Measurements from ENCODE around the gene NR2F1-AS1.

DNA sequence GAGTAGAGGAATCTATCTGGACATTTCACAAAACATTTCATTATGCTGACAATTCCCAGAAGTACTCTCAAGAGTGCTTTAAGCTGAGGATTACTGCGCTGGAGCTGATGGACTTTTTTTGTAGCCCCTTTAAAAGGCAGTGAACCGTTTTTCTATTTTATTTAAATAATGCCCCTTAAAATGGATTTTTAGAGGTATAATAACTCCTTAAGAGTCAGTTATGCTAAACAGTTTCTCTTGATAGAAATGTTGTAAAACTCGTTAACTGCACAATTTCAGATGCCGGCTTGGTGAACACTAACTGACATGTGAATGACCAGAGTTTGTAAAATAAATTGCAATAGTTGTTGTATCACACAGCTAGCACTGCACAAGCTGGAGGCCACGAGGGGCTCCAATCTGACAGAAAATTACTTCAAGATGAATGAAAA, 174.0 kb downstream of the NR2F1-AS1 start:
- TF ChIP-seq, protein P1, sequence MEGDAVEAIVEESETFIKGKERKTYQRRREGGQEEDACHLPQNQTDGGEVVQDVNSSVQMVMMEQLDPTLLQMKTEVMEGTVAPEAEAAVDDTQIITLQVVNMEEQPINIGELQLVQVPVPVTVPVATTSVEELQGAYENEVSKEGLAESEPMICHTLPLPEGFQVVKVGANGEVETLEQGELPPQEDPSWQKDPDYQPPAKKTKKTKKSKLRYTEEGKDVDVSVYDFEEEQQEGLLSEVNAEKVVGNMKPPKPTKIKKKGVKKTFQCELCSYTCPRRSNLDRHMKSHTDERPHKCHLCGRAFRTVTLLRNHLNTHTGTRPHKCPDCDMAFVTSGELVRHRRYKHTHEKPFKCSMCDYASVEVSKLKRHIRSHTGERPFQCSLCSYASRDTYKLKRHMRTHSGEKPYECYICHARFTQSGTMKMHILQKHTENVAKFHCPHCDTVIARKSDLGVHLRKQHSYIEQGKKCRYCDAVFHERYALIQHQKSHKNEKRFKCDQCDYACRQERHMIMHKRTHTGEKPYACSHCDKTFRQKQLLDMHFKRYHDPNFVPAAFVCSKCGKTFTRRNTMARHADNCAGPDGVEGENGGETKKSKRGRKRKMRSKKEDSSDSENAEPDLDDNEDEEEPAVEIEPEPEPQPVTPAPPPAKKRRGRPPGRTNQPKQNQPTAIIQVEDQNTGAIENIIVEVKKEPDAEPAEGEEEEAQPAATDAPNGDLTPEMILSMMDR (conservative IDR thresholded peaks at IDR 0.05; ENCODE audit: low read depth, low read length), result no peak
- no peak for TF ChIP-seq EZH2 (IDR thresholded peaks at IDR 0.05; ENCODE audit: low read length, unreplicated experiment)

All from PC-3 (cell line).